Measurements from ENCODE around the gene ADD1. TPM values are rescaled to one million over a fixed set of nuclear protein-coding genes. Genes with fewer than 3 reads are reported as not detected.
A peak's percentile ranks its signal among the peaks of the same experiment; 100 is the strongest.

Gene ADD1
- total RNA-seq, 1 experiment from 2014 or later, result 136 TPM

DNA sequence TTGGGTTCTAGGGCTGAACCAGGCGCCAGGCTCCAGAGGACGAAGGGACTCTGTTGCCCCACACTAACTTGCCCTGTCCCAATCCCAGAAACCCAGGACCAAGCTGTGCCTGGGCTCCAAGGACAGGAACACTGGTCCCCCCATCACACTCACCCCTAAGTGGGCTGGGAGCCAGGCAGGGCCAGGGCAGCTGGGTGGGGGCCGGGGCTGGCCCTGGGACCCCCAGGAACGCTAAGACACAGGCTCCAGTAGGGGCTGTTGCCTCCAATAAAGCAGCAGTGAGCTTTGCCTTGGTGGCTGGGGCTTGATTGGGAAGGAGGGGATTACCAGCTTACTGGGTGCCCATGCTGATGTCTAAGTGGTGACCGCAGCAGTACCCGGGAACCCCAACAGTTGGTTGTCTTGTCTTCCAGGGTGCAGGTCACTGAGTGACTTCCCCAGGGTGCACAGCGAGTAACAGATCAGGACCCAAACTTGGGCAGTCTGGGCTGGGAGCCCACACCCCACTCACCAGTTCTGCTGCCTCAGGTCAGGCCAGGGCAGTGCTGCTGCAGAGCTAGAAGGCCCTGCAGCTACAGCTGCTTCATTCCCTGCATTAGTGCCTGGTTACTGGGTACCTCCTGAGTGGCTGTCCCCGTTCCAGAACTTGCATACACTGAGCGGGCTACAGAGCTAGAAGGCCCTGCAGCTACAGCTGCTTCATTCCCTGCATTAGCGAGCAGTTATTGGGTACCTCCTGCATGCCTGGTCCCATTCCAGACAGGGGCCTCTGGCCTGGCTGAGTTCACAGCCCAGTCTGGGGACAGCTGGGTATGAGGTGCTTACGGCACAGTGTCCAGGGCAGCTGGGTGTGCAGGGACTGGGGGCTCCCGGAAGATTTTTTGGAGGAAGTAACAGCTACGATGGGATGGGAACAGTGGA, 9.4 kb upstream of the ADD1 start:
- no peak for DNase-seq (ENCODE audit: low read depth)

DNA sequence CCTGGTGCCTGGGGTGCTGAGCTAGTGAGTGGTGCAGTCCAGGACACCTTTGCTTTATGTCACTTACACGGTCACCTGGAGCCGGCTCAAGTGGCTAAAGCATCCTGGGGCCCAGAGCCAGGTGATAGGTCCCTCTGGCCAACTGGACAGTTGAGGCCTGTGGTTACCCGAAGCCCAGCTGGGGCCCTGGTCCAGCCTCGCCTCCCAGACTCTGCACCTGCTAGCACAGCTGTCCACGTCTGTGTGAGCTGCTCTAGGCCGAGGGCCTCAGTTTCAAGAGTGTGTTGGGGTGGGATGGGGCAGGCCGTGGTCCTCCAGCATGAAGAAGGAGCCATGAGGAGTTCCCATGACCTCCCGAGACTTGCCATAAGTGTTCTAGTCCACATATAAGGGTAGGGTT, 7.7 kb upstream of the ADD1 start:
- no peak for DNase-seq (ENCODE audit: low read depth)

DNA sequence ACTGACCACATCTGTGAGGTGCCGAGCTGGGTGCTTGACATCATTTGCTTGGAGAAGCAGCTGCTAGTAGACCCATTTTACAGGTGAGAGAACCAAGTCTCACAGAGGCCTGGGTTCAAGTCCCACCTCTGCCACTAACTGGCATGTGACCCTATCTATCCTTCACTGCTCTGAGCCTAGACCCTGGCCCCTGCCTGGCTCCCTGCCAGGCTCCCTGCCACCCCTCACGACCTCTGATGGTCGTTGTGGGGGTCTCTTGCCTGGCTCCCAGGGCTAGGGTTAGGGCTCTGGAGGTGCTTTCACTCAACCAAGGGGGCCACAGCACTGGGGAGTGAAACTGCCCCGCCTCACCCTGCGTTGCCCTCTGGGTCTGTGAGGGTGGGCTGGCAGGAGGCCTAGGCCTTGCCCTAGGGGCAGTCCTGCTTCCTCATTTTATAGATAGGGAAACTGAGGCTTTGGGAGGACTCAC, 7.2 kb upstream of the ADD1 start:
- no peak for DNase-seq (ENCODE audit: low read depth)

DNA sequence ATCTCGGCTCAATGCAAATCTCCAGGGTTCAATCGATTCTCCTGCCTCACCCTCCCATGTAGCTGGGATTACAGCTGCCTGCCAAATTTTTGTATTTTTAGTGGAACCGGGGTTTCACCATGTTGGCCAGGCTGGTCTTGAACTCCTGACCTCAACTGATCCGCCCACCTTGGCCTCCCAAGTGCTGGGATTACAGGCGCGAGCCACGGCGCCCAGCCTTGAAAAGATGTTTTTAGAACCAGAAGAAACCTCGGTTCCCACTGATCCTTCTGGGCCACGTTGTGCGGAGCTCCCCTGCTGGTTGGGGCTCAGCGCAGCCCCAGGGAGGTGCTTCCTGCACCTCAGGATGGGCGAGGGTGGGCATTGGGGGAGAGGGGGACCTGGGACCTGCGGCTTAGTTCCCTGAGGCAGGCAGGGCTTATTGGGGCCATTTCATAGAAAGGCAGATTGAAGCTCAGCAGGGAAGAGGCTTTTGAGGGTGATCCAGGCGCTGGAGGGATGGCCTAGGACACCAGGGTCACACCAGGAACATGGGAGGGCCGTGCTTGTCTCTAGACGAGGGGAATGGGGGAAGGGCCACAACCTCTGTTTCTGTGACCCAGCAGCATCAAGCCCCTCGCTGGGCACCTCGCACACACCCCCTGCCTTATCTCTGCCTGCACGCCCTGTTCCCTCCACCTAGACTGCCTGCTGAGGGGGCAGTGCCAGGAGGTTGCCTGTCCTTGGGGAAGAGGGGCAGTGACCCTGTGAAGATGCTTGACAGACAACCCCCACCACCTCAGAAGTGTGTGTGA, 6.3 kb upstream of the ADD1 start:
- DNase-seq (ENCODE audit: low read depth), result no peak

DNA sequence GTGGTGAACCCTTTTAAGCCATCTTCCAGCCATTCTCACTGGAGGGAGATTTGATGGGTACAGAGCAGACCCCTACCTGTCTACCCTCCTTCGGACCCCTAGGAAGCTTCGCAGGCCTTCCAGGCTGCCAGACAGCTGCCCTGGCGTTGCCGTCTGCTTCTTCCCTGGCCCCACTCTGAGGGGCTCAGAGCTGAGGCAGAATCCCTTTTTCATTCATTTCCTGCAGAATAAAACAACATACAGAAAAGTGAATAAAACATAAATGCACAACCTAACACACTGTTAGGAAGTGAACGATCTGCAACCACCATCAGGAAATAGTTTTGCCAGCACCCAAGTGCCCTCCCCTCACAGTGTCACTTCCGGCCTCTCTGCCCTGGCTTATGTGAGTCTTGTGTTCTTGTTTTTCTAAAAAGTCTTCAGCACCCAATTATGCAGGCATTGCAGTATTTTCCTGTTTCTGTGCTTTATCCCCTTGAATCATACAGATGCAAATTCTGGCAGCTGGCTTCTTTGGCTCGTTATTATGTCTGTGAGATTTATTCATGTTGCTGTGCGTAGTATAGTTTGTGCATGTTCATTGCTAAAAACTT, 5.6 kb upstream of the ADD1 start:
- DNase-seq (ENCODE audit: low read depth), result no peak

DNA sequence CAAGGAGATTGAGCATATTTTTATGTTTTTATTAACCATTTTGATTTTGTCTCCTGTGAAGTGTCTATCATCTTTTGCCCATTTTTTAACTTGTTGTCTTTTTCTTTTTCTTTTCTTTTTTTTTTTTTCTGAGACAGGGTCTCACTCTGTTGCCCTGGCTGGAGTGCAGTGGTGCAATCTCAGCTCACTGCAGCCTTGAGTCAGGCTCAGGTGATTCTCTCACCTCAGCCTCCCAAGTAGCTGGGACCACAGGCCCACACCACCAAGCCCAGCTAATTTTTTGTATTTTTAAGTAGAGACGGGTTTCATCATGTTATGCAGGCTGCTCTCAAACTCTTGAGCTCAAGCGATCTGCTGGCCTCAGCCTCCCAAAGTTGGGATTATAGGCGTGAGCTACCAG, 4.6 kb upstream of the ADD1 start:
- no peak for DNase-seq (ENCODE audit: low read depth)

DNA sequence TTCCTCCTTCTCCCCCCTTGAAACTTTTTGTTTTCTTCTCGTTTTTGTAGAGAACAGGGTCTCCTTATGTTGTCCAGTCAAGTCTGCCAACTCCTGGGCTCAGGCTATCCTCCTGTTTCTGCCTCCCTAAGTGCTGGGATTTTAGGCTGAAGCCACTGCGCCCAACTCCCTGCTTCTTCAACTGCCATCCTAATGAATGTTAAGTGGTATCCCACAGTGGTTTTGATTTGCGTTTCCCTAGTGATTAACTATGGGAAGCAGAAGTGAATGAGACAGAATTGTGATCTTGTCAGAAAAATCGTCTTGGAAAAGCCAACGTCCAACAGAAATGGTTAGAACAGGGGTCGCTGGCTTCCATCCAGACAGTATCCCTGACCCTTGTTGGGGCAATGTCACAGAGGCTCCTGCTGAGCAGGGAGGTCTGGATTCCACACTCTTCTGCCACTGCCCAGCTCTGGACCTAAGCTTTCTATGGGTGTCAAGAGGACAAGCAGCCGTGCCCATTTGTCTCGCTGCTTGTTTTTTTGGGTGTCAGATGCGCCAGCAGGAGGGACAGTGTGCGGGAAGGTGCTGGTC, 869 bp upstream of the ADD1 start:
- peak; percentile 24 for DNase-seq (ENCODE audit: low read depth)

DNA sequence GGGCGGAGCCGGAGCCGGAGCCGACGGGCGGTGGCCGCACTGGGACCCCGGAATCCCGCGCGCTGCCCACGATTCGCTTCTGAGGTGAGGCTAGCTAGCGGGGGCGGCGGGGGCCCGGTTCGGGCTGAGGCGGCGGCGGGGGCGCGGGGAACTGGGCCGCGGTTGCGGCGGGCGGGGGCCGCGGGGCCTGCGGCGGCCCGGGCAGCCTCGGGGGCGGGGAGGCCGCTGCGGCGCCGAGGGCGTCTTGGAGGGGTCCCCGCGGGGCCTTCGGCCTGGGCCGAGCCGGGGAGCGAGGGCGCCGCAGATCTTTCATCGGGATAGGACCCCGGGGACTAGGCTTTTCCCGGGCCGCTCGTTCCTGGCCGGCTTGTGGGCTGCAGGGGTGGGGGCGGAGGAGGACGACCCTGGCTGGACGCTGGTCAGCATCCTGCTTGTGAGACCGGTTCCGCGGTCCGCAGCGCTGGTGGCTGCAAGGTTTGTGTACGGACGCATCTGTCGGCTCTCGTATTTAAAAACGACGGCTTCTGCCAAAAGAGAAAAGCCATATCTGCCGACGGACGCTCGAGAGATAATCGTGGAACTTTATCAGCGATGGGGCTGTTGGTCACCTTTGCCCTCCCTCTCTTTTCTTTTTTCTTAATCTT, 419 bp downstream of the ADD1 start:
- peak; percentile 38 for DNase-seq (ENCODE audit: low read depth)

DNA sequence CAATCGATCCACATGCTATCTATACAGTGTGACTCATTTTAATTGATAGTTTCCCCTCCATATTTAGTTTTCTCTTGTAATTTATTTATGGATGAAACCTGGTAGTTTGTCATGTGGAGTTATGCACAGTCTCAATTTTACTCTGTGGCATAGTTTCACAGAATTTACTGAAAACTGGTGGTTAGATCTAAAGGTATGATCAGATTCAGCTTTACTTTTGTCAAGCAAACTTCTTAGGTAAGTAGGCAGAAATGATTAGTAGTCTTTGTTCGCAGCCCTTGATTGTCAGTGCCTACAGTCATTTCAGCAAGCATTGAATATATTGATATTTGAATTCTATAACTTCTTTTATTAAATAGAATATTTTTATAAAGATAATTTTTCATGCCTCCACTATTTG, 2.5 kb downstream of the ADD1 start:
- DNase-seq (ENCODE audit: low read depth), result no peak

DNA sequence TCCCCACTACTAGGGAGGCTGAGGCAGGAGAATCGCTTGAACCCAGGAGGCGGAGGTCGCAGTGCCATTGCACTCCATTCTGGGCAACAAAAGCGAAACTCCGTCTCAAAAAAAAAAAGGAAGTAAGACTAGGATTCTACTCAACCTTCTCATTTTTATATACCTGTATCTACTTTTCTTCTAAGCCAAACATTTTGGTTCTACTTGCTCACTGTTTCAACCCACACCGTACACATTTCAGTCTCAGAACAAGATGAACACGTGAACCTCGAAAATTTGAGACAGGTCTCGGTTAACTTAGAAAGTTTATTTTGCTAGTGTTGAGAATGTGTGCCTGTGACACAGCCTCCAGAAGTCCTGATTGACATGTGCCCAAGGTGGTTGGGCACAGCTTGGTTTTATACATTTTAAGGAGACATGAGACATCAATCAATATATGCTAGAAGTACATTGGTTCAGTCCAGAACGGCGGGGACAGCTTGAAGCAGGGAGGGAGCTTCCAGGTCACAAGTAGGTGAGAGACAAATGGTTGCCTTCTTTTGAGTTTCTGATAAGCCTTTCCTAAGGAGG, 3.7 kb downstream of the ADD1 start:
- no peak for DNase-seq (ENCODE audit: low read depth)

DNA sequence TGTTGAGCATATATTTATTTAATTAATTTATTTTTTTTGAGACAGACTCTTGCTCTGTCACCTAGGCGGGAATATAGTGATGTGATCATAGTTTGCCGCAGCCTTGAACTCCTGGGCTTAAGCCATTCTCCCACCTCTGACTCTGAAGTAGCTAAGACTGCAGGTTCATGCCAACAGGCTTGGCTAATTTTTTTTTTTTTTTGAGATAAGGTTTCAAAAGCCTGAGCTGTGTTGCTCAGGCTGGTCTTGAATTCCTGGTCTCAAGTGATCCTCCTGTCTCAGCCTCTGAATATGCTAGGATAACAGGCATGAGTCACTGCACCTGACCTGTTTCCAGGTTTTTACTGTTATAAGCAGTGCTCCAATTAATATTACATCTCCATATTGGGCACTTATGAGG, 4.8 kb downstream of the ADD1 start:
- DNase-seq (ENCODE audit: low read depth), result no peak

DNA sequence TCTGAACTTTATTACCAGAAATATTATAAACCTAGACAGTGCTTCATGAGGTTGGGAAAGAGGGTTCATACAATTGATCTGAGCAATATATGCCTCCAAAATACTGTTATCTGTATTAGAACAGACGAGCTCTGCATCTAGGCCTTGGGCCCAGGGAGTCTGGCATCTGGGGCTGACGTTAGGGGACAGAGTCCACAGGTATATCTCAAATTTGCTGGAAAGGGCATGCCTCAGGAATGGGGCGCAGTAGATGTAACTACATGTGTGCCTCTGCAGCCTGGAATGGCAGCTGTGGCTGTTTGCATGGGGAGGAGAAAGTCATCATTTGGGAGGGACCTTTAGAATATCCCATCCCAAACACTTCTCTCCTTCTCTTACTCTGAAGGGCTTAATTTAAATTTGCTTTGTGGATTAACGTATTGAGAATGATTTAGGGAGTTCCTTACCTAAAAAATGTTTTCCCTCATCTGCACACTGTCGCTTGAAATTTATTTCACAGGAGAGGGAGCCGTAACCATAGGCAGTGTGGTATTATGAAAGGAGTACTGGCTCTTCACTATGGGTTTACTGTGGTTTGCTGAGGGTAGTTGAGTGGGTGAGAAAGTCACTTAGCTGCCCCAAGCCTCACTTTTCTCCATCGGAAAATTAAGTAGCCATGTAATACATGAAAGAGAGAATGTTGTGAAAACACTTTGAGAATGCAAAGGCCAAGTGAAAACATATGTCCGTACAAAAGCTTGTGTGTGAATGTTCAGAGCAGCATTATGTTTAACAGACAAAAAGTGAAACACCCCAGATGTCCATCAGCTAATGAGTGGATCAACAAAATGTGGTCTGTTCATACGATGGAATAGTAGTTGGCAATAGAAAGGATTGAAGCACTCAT, 5.9 kb downstream of the ADD1 start:
- no peak for DNase-seq (ENCODE audit: low read depth)

DNA sequence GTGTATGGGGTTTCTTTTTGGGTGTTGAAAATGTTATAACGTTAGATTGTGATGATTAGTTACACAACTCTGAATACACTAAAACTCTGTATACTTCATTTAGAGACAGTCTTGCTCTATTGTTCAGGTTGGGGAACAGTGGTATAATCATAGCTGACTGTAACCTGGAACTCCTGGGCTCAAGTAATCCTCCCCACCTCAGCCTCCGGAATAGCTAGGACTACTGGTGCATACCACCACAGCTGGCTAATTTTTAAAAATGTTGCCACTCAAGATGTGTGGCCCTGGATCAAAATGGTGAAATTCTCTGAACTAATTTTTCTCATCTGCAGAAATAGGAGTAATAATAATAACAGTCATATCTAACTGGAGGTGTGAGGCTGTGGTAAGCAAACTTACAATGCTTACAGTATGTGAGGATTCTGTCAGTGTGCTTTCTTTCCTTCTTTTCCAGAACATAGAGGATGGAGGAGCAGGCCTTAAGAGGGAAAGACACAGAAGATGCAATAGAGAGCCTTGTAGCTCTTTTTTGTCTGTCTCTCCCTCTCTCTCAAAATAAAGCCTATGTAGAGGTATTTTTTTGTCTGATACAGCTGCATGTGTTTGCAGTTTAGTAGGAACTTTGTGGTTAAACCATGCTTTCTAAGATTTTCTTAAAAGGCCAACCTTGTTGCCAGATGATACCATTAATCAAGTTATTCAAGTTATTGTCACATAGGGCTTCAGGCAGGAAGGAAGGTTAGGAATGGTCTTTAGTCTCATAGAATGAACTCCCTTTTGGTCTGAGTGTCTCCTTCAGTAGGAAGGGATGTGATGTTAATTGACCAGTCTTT, 7.5 kb downstream of the ADD1 start:
- DNase-seq (ENCODE audit: low read depth), result peak; percentile 46

DNA sequence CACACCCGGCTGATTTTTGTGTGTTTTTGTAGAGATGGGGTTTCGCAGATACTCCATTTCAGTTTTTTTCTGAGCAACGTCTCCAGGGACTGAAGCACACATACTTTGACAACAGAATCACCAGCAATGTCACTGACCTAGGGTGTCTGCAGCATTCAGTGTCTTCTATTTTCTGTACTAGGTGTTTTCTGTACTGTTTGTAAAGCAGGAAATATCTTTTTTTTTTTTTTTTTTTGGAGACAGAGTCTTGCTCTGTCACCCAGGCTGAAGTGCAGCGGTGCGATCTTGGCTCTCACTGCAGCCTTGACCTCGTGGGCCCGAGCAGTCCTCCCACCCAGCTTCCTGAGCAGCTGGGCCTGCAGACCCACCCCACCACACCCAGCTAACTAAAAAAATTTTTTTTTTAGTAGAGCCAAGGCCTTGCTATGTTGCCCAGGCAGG, 8.9 kb downstream of the ADD1 start:
- no peak for DNase-seq (ENCODE audit: low read depth)

DNA sequence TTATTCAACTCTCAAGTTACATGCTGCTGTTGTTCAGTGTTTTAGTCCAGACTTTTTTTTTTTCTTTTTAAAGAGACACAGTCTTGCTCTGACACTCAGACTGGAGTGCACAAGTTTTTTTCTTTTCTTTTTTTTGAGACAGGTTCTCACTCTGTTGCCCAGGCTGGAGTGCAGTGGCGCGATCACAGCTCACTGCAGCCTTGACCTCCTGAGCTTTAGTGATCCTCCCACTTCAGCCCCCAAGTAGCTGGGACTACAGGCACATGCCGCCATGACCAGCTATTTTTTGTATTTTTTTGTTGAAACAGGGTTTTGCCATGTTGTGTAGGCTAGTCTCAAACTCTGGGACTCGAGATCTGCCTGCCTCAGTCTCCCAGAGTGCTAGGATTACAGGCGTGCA, 11.9 kb downstream of the ADD1 start:
- DNase-seq (ENCODE audit: low read depth), result no peak

DNA sequence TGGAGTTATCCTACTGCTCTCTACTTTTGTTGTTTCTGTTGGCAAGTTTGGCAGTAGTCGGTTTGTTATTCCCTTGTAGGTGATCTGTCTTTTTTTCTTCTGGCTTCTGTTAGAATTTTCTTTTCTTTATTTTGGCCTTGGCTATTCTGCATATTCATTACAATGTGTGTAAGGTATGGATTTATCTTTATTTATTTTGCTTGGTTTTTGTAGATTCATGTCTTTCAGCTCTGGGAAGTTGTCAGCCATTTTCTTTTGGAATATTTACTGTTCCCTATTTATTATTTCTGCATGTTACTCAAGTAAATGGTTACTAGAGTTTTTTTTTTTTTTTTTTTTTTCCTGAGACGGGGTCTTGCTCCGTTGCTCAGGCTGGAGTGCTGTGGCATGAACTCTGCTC, 12.6 kb downstream of the ADD1 start:
- no peak for DNase-seq (ENCODE audit: low read depth)

DNA sequence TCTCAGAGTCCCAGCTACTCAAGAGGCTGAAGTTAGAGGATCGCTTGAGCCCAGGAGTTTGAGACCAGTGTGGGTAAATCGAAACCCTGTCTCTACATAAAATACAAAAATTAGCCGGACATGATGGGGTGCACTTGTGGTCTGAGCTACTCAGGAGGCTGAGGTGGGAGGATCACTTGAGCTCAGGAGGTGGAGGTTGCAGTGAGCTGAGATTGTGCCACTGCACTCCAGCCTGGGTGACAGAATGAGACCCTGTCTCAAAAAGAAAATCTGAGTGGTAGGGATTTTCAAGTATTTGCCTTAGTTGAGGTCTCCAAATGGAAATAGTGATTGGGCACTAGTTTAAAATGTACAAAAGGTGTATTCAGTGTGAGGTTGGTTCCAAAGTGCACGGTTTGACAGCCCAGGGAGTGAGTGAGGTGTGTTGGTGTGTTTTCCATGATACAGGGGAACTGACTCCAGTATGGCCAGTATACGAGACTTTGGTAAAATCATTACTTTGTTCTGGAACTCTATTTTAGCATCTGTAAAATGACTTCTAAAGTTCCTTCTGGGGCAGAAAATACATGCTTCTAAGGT, 13.8 kb downstream of the ADD1 start:
- DNase-seq (ENCODE audit: low read depth), result no peak

DNA sequence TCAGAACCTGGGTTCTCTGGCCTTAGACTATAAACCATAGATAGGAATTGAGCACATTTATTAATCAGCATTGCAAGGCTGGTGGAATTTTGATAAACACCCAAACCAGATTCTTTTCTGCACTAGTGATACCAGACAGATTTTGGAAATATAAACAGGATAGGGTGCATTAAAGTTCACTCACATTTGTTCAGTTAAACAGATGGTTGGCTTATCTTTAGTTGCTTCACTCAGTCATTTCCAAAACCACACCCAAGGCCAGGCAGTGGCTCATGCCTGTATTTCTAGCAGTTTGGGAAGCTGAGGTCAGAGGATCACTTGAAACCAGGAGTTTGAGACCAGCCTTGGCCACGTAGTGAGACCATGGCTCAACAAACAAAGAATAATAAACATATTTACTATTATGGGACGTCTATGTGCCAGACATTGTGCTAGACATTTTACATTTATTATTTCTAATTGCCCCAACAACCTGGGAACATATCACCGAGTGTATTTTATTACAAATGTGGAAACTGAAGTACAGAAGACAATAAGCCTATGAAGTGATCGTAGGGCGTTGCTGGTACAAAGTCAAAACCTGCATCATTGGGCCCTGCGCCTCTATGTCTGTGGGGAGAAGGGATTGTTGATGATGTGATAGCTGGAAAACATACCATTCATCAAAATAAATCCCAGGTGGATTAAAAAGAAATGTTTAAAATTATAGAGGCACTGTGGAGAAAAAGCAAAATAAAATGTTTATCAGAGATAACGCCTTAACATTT, 15.0 kb downstream of the ADD1 start:
- peak; percentile 22 for DNase-seq (ENCODE audit: low read depth)
